Neutrophil (primary cell): Measurements from ENCODE around the gene KRT34.

Experiments
- H3K27ac ChIP-seq: fragments of 200-600 bp; sonication (generic); 2 replicates; pipeline ENCODE4 v1.5.1; 2016; ENCODE audit warnings: mild to moderate bottlenecking, moderate library complexity
- H3K27me3 ChIP-seq: fragments of 200-600 bp; sonication (generic); 2 replicates; pipeline ENCODE4 v1.6.0; 2016; ENCODE audit warnings: mild to moderate bottlenecking
- H3K36me3 ChIP-seq: fragments of 200-600 bp; sonication (generic); 2 replicates; pipeline ENCODE4 v1.5.1; 2017
- H3K4me1 ChIP-seq, 2 experiments: fragments of 200-600 bp in 1 of 2; sonication (generic) in 1 of 2; 1 replicate in 1 of 2; 2 replicates in 1 of 2; pipeline versions ENCODE4 v1.5.1 to v1.6.1; 2013 to 2016; ENCODE audit warnings: low read depth in 1 of 2, low read length in 1 of 2, mild to moderate bottlenecking in 1 of 2, moderate library complexity in 1 of 2; ENCODE audit not compliant: control insufficient read depth in 1 of 2, insufficient read depth in 1 of 2
- H3K4me3 ChIP-seq, 2 experiments: fragments of 200-600 bp in 1 of 2; sonication (generic) in 1 of 2; 1 replicate in 1 of 2; 2 replicates in 1 of 2; pipeline ENCODE4 v1.5.1; 2013 to 2016; ENCODE audit warnings: low read depth in 1 of 2, low read length in 1 of 2, mild to moderate bottlenecking in 1 of 2, moderate library complexity in 1 of 2
- H3K9me3 ChIP-seq: fragments of 200-600 bp; sonication (generic); 2 replicates; pipeline ENCODE4 v1.5.1; 2016
- CTCF ChIP-seq: fragments of 200-600 bp; sonication (generic); IDR thresholded peaks from 2 replicates; pipeline ENCODE4 v1.5.1; 2016; ENCODE audit warnings: antibody characterized with exemption

KRT34 gene

GRCh38 chr17:41328207-41328606 is 53.9 kb downstream of the KRT34 start:
- Histone ChIP-seq H3K27me3 (no peaks in the 10 kb centered on the region), H3K4me3 (no peak overlapping the region), H3K4me1 (peaks cover 7 to 8% of the 10 kb centered on the region in 2 experiments), H3K36me3 (no peaks in the 10 kb centered on the region), H3K27ac (no peak overlapping the region), H3K9me3 (no peaks in the 10 kb centered on the region)
- no peak for TF ChIP-seq CTCF
